Smooth muscle cell (in vitro differentiated cells): ENCODE measurements around the gene YTHDF2. TPM values are rescaled to one million over a fixed set of nuclear protein-coding genes. Genes with fewer than 3 reads are reported as not detected.
"Not testable (repeated sequence)": the region's sequence is repeated elsewhere in the genome, so short reads cannot be mapped to it uniquely, and the experiment has no call there.

Experiments used
- DNase-seq: peaks from one replicate; lab custom pipeline; 2025; ENCODE audit not compliant: unreplicated experiment; lab: John Stamatoyannopoulos, UW
- H2AFZ ChIP-seq: fragments of 200-600 bp; sonication (generic); 2 replicates; pipeline ENCODE4 v1.6.0; 2016; ENCODE audit warnings: antibody characterized with exemption, low read depth, mild to moderate bottlenecking
- H3F3A ChIP-seq: fragments of 200-600 bp; sonication (generic); 2 replicates; pipeline ENCODE4 v1.6.0; 2017; ENCODE audit warnings: antibody characterized with exemption, low read depth
- H3K27ac ChIP-seq: fragments of 200-600 bp; sonication (generic); 2 replicates; pipeline ENCODE4 v1.5.1; 2016; ENCODE audit warnings: low read depth, mild to moderate bottlenecking
- H3K27me3 ChIP-seq: fragments of 200-600 bp; sonication (generic); 2 replicates; pipeline ENCODE4 v1.6.1; 2016; ENCODE audit warnings: low read depth, mild to moderate bottlenecking
- H3K36me3 ChIP-seq: fragments of 200-600 bp; sonication (generic); 2 replicates; pipeline ENCODE4 v1.5.1; 2016; ENCODE audit warnings: low read depth
- H3K4me1 ChIP-seq: fragments of 200-600 bp; sonication (generic); 2 replicates; pipeline ENCODE4 v1.5.1; 2016; ENCODE audit warnings: low read depth
- H3K4me2 ChIP-seq: fragments of 200-600 bp; sonication (generic); 2 replicates; pipeline ENCODE4 v1.6.0; 2016; ENCODE audit warnings: mild to moderate bottlenecking
- H3K4me3 ChIP-seq: fragments of 200-600 bp; sonication (generic); 2 replicates; pipeline ENCODE4 v1.5.1; 2016; ENCODE audit warnings: mild to moderate bottlenecking
- H3K79me2 ChIP-seq: fragments of 200-600 bp; sonication (generic); 2 replicates; pipeline ENCODE4 v1.6.0; 2016; ENCODE audit warnings: low read depth, mild to moderate bottlenecking
- H3K9ac ChIP-seq: fragments of 200-600 bp; sonication (generic); 2 replicates; pipeline ENCODE4 v1.6.0; 2016; ENCODE audit warnings: low read depth
- H3K9me3 ChIP-seq: fragments of 200-600 bp; sonication (generic); replicated peaks from 2 replicates; pipeline ENCODE4 v1.5.1; 2016; ENCODE audit warnings: low read depth
- H4K20me1 ChIP-seq: fragments of 200-600 bp; sonication (generic); 2 replicates; pipeline ENCODE4 v1.6.0; 2016; ENCODE audit warnings: low read depth
- WGBS: methylation state at CpG from one replicate; pipeline ENCODE4 v1.1.7; 2016; ENCODE audit warnings: low lambda C conversion rate; 5-methylcytosine and 5-hydroxymethylcytosine counted together
- polyA plus RNA-seq: library from polyadenylated mRNA; unstranded; fragments of >200 nt; fragmentation: Nextera tagmentation; extraction: Ambion mirVana; gene quantifications from 2 replicates; pipeline ENCODE4 v1.2.1, GENCODE V29; 2016
- total RNA-seq: library from RNA; depleted of rRNA; stranded (reverse); fragments of >200 nt; gene quantifications from 2 replicates; pipeline ENCODE4 v1.2.3, GENCODE V29; 2014
- TF ChIP-seq, protein P1 (sequence below): fragments of 200-600 bp; sonication (generic); IDR thresholded peaks from 2 replicates; pipeline ENCODE4 v1.5.1; 2017; ENCODE audit warnings: borderline replicate concordance, mild to moderate bottlenecking, antibody characterized with exemption; ENCODE audit not compliant: insufficient read depth, poor library complexity, severe bottlenecking

Gene YTHDF2
- total and polyA plus RNA-seq, 2 experiments from 2014 or later: 68.4 to 77.5 TPM

DNA sequence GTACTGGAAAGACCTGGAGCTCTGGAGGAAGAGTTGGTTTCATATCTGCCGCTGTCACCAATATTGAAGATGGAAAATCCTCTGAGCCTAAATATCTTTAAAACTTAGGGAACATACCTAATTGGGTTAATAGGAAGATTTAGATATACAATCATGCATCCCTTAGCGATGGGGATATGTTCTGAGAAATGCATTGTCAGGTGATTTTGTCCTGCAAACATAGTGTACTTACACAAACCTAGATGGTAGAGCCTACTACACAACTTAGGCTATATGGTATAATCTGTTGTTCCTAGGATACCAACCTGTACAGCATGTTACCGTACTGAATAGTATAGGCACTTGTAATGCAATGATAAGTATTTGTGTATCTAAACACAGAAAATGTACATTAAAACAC is 22.5 kb downstream of the YTHDF2 start:
- 99% methylated on average over 3 of the region's 3 CpGs for WGBS
- Histone ChIP-seq H3F3A (no peaks in the 10 kb centered on the region), H4K20me1 (peaks cover 100% of the 10 kb centered on the region), H3K27me3 (no peaks in the 10 kb centered on the region), H3K79me2 (peaks cover 100% of the 10 kb centered on the region), H2AFZ (no peak overlapping the region), H3K4me1 (peaks cover 4% of the 10 kb centered on the region), H3K4me2 (no peak overlapping the region), H3K9ac (no peak overlapping the region), H3K9me3 (no peaks in the 10 kb centered on the region), H3K4me3 (no peak overlapping the region), H3K36me3 (peaks cover 3% of the 10 kb centered on the region), H3K27ac (no peak overlapping the region)
- no peak for DNase-seq
- TF ChIP-seq, protein P1, sequence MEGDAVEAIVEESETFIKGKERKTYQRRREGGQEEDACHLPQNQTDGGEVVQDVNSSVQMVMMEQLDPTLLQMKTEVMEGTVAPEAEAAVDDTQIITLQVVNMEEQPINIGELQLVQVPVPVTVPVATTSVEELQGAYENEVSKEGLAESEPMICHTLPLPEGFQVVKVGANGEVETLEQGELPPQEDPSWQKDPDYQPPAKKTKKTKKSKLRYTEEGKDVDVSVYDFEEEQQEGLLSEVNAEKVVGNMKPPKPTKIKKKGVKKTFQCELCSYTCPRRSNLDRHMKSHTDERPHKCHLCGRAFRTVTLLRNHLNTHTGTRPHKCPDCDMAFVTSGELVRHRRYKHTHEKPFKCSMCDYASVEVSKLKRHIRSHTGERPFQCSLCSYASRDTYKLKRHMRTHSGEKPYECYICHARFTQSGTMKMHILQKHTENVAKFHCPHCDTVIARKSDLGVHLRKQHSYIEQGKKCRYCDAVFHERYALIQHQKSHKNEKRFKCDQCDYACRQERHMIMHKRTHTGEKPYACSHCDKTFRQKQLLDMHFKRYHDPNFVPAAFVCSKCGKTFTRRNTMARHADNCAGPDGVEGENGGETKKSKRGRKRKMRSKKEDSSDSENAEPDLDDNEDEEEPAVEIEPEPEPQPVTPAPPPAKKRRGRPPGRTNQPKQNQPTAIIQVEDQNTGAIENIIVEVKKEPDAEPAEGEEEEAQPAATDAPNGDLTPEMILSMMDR: no peak

DNA sequence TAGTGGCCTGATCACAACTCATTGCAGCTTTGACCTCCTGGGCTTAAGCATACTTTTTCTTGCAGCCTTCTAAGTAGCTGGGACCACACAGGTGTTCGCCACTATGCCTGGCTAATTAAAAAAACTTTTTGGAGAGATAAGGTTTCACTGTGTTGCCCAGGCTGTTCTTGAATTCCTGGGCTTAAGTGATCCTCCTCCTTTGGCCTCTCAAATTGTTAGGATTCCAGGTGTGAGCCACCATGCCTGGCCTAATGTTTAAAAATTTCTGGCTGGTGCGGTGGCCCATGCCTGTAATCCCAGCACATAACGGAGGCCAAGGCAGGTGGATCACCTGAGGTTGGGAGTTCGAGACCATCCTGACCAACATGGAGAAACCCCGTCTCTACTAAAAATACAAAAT is 24.4 kb downstream of the YTHDF2 start:
- H3K9me3 ChIP-seq: no peaks in the 10 kb centered on the region
- 98% methylated on average over 5 of the region's 5 CpGs for WGBS

DNA sequence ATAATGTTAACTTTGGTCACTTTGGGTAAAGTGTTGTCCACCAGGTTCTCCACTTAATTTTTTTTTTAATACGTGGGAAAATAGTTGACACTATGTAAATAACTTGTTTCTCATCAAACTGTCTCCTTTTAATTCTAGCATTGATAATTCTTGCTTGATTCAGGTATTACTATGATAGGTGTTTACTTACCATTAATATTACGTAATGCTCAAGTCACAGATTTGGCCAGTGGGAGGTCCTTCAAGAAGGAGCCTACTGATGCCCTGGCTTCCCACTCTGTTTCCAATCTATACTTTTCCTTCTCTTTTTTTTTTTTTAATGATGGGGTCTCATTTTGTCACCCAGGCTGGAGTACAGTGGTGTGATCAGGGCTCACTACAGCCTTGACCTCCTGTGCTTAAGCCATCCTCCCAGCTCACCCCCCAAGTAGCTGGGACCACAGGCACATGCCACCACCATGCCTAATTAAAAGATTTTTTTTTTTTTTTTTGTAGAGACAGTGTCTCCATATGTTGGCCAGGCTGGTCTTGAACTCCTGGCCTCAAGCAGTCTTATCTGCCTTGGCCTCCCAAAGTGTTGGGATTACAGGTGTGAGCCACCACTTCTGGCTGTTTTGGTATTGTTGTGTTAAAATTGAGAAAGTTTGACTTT is 29.9 kb downstream of the YTHDF2 start:
- no peak overlapping the region for H3K9ac ChIP-seq
- H3K4me2 ChIP-seq: no peak overlapping the region
- no peak overlapping the region for H3K27ac ChIP-seq
- no peaks in the 10 kb centered on the region for H3F3A ChIP-seq
- H3K27me3 ChIP-seq: no peaks in the 10 kb centered on the region
- H4K20me1 ChIP-seq: peaks cover 100% of the 10 kb centered on the region
- DNase-seq: no peak
- H3K36me3 ChIP-seq: peaks cover 9% of the 10 kb centered on the region
- peaks cover 63% of the 10 kb centered on the region for H3K79me2 ChIP-seq
- no peak overlapping the region for H2AFZ ChIP-seq
- no peaks in the 10 kb centered on the region for H3K9me3 ChIP-seq
- H3K4me1 ChIP-seq: no peaks in the 10 kb centered on the region
- WGBS: 93% methylated on average over 2 of the region's 2 CpGs
- TF ChIP-seq, protein P1: no peak
- H3K4me3 ChIP-seq: no peak overlapping the region

More for the DNA sequence above, 24.4 kb downstream of the YTHDF2 start:
- no peak overlapping the region for H2AFZ ChIP-seq
- peaks cover 100% of the 10 kb centered on the region for H3K79me2 ChIP-seq
- no peaks in the 10 kb centered on the region for H3F3A ChIP-seq
- no peak overlapping the region for H3K4me3 ChIP-seq
- no peaks in the 10 kb centered on the region for H3K27me3 ChIP-seq
- H3K4me1 ChIP-seq: no peaks in the 10 kb centered on the region
- H4K20me1 ChIP-seq: peaks cover 100% of the 10 kb centered on the region
- no peak overlapping the region for H3K4me2 ChIP-seq
- peaks cover 3% of the 10 kb centered on the region for H3K36me3 ChIP-seq
- no peak overlapping the region for H3K27ac ChIP-seq
- H3K9ac ChIP-seq: no peak overlapping the region
- DNase-seq: no peak
- TF ChIP-seq, protein P1: no peak

DNA sequence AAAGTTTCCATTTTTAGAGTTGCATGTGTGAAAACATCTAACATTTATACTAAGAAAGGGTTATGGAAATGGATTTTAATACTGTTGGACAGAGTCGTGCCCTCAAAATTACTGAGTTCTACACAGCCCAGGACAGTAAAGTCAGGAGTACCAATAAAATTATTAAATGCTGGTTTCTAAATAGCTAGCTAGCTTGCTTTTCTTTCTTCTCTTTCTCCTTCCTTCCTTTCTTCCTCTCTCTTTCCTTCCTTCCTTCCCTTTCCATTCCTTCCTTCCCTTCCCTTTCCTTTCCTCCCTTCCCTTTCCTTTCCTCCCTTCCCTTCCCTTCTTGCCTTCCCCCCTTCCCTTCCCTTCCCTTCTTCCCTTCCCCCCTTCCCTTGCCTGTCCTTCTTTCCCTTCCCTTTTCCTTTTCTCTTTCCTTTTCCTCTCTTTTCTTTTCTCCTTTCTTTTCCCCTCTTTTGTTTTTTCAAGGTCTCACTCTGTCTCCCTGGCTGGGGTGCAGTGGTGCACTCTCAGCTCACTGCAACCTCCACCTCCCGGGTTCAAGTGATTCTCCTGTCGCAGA is 33.9 kb downstream of the YTHDF2 start:
- H4K20me1 ChIP-seq: peaks cover 89% of the 10 kb centered on the region
- peaks cover 9% of the 10 kb centered on the region for H3K36me3 ChIP-seq
- H3K4me2 ChIP-seq: no peak overlapping the region
- peaks cover 23% of the 10 kb centered on the region for H3K79me2 ChIP-seq
- H3K9ac ChIP-seq: no peak overlapping the region
- H3F3A ChIP-seq: no peaks in the 10 kb centered on the region
- no peak overlapping the region for H3K27ac ChIP-seq
- TF ChIP-seq, protein P1: no peak
- DNase-seq: no peak
- no peak overlapping the region for H3K4me3 ChIP-seq
- H3K27me3 ChIP-seq: no peaks in the 10 kb centered on the region
- WGBS: 96% methylated on average over 3 of the region's 3 CpGs
- no peaks in the 10 kb centered on the region for H3K4me1 ChIP-seq
- H3K9me3 ChIP-seq: no peaks in the 10 kb centered on the region
- H2AFZ ChIP-seq: no peak overlapping the region

DNA sequence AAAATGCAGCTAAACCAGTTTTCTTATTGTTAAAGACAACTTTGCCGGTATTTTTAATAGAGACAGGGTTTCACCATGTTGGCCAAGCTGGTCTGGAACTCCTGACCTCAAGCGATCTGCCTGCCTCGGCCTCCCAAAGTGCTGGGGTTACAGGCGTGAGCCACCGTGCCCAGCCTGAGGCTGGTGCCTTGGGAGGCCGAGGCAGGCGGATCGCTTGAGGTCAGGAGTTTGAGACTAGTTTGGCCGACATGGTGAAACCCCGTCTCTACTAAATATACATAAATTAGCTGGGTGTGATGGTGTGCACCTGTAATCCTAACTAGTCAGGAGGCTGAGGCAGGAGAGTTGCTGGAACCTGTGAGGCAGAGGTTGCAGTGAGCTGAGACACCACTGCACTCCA is 35.2 kb downstream of the YTHDF2 start:
- H3K4me2 ChIP-seq, H3K4me3 ChIP-seq, H3K36me3 ChIP-seq, H2AFZ ChIP-seq, H3K4me1 ChIP-seq, H3K27me3 ChIP-seq, H3K9me3 ChIP-seq, H3K27ac ChIP-seq, H3K9ac ChIP-seq, DNase-seq, H3F3A ChIP-seq: not testable (repeated sequence)
- WGBS: 95% methylated on average over 10 of the region's 10 CpGs
- Histone ChIP-seq H4K20me1 (peaks cover 77% of the 10 kb centered on the region), H3K79me2 (peaks cover 10% of the 10 kb centered on the region)
